ENCODE data around the gene RECQL5. TPM values are rescaled to one million over a fixed set of nuclear protein-coding genes. Genes with fewer than 3 reads are reported as not detected.
A peak's percentile ranks its signal among the peaks of the same experiment; 100 is the strongest.

Gene RECQL5
- 10 to 100 TPM; 23.2 to 27.0 TPM for total RNA-seq
- long read RNA-seq, partial matches to known transcripts: 8 of 23 reads
- long read RNA-seq, other reads (novel, unspliced or antisense): 12 of 23 reads

DNA sequence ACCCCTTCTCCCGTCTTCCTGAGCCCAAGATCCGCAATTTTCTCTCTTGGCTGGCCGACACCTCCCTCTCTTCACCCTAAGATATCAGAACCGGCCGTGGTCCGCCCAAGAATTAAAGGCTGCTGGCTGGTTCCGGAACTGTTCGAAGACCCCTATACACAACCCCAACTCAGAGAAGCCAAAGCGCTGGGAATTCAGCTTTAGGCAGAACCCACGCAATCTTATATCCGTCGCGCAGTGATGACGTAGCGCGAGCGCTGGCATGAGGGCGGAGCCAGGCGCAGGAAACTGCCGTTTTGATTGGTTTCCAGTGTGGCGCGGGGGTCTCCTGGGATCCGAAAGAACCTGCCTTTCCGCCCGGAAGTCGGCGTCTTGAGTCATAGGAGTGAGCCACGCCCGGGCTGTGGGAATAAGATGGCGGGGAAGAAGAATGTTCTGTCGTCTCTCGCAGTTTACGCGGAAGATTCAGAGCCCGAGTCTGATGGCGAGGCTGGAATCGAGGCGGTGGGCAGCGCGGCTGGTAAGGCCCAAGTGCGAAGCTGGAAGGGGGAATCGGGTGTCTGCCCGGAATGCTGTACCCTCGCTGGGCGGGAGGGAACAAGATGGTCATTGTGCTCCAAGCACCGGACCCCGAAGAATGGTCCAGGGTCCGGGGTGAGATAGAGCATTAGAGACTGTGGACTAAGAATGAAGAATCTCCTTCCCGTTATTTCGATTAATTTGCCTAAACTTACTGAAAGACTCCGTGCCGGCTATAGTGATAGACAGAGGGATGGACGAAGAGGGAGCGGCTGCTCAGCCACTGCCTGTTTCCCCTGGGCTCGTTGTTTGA is at the start of gene RECQL5, which contains the start of gene SAP30BP:
Gene RECQL5, minus strand, starts transcription at position 196 of the 832 bp plus-strand sequence. CDS start 597 bp downstream, outside the sequence.
Gene SAP30BP, plus strand, starts transcription at position 380 of the 832 bp plus-strand sequence. Its CDS starts 35 bp downstream, at position 415.
- DNase-seq (peak; percentile 98 to 99), ATAC-seq (peak; percentile 100)
- intact Hi-C loops (cut with DNase I, micrococcal nuclease): no loop called here

DNA sequence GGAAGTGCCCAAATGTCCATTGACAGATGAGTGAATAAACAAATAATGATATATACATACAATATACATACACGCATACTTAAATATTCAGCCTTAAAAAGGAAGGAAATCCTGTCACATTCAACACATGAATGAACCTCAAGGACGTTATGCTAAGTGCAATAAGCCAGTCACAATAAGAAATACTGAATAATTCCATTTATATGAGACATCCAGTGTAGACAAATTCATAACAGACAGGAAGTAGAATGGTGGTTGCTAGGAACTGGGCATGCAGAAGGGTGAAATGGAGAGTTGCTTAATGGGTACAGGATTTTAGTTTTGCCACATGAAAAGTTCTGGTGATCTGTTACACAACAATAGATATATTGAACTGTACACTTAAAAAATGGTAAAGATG is 45.5 kb upstream of the RECQL5 start:
- no peak for ATAC-seq
- intact Hi-C loops (cut with DNase I, micrococcal nuclease): no loop called here

GRCh38 chr17:75707079-75707571 is 40.2 kb upstream of the RECQL5 start:
- intact Hi-C loops (cut with DNase I, micrococcal nuclease): no loop called here
- DNase-seq: no peak
- ATAC-seq: peak; percentile 12

More for the DNA sequence above, 45.5 kb upstream of the RECQL5 start:
- DNase-seq: no peak

DNA sequence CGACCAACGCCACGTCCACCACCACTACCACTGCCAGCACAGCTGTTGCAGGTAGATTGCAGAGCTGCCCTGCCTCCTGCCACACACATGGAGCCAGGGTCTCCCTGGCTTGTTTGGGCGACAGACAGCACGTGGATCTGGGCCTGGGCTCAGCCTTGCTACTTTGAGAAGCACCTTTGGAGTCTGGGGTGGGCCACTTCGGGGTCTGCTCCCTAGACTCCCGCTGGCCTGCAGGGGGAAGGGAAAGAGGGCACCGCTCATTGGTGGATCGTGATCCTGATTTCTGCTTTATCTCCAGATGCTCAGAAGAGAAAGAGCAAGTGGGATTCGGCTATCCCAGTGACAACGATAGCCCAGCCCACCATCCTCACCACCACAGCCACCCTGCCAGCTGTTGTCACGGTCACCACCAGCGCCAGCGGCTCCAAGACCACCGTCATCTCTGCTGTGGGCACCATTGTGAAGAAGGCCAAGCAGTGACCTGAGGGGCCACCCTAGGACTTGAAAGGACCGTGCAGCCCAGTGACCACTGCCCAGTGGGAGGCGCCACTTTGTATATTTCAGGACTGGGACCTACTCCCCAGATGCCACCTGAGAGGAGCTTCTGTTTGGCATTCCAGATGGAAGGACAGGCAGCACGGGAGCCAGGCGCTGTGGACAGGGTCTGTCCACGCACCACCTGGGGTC is 39.2 kb upstream of the RECQL5 start:
- ATAC-seq (no peak), DNase-seq (no peak)
- intact Hi-C loops (cut with DNase I, micrococcal nuclease): no loop called here

GRCh38 chr17:75704963-75705875 is 38.3 kb upstream of the RECQL5 start:
- no peak for ATAC-seq
- intact Hi-C loops (cut with DNase I, micrococcal nuclease): no loop called here
- DNase-seq: no peak

DNA sequence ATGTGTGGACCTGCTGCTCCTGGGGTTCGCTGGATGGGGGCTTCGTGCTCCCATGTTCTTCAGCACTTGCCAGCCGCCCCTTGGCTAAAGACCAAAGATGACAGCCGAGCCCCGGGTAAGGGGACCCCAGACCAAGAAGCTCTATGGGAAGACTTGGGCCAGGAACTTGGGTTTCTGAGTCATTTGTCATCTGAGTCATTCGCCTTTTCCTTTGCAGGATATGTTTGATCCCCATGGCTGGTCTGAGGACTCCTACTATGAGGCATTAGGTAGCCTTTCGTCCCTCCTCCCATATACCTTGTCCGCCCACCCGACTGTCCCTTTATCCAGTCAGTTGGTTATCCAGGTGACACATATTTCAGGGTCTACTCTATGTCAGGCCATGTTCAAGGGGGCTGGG is 36.6 kb upstream of the RECQL5 start:
- ATAC-seq: no peak

GRCh38 chr17:75703191-75703590 is 36.2 kb upstream of the RECQL5 start:
- DNase-seq: no peak
- intact Hi-C loops (cut with DNase I, micrococcal nuclease): no loop called here
- ATAC-seq: no peak

More for the DNA sequence above, 36.6 kb upstream of the RECQL5 start:
- intact Hi-C loops (cut with DNase I, micrococcal nuclease): no loop called here
- no peak for DNase-seq

DNA sequence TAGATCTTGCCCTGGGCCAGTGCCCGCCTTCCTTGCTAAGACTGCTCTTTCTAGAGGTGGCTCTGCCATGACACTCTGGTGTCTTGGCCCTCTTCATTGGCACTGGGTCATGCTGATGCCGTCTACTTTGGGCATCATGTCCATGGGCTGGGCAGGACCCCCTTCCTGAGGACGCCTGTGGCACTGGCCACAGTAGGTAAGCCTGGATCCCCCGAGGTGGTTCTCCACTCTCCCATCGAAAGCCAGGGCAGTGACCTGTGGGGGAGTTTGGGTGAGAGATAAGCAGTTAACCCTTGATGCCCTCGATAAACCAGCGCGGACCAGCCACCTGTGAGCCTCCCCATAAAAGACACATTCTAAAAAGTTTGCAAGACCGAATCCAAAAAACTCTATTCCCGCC is 34.3 kb upstream of the RECQL5 start:
- intact Hi-C loops (cut with DNase I, micrococcal nuclease): no loop called here
- ATAC-seq (no peak), DNase-seq (no peak)

GRCh38 chr17:75698659-75699058 is 31.7 kb upstream of the RECQL5 start:
- ATAC-seq: peak; percentile 23
- intact Hi-C loops (cut with DNase I, micrococcal nuclease): no loop called here
- peak in 1 of 2 donors; percentile 42 for DNase-seq

DNA sequence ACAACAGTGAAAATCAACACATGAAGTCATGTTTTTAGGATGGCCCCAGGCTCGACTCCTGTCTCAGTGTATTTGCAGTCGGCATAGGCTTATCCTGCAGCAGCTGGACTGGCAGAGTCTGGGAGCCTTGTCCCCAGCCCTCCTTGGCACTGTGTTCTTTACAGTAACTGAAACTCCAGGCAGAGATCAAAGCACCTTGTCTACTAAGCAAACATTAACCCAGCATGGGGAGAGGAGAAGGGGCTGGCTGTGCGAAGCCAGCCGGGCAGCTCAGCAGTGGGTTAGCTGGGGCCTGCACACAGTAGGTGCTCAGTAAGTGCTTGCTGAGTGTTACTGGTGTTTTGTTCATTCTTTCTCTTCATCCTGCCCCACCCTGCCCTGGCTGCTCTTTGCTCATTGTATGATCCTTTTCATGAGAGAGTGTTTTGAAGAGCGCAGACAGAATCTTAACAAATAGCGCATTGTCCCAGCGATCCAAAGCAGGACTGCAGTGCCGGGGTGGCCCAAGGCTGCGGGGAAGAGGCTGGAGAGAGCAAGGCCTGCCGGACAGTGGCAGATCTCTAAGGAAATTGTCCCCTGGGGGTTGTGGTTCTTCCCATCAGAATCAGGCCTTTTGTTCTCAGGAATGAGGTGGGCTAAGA is 30.8 kb upstream of the RECQL5 start:
- intact Hi-C loops (cut with DNase I, micrococcal nuclease): no loop called here
- peak; percentile 50 for ATAC-seq

GRCh38 chr17:75695830-75696271 is 28.9 kb upstream of the RECQL5 start:
- intact Hi-C loops (cut with DNase I, micrococcal nuclease): no loop called here
- ATAC-seq: peak; percentile 59
- DNase-seq: peak; percentile 71 to 82

More for the DNA sequence above, 30.8 kb upstream of the RECQL5 start:
- peak in 1 of 2 donors; percentile 58 for DNase-seq

GRCh38 chr17:75695141-75695829 is 28.3 kb upstream of the RECQL5 start:
- DNase-seq (no peak), ATAC-seq (no peak)
- intact Hi-C loops (cut with DNase I, micrococcal nuclease): no loop called here

- intact Hi-C loops (cut with DNase I, micrococcal nuclease): no loop called here
- DNase-seq: no peak
- no peak for ATAC-seq
Measured at GRCh38 chr17:75694536-75694935, 27.6 kb upstream of the RECQL5 start.

DNA sequence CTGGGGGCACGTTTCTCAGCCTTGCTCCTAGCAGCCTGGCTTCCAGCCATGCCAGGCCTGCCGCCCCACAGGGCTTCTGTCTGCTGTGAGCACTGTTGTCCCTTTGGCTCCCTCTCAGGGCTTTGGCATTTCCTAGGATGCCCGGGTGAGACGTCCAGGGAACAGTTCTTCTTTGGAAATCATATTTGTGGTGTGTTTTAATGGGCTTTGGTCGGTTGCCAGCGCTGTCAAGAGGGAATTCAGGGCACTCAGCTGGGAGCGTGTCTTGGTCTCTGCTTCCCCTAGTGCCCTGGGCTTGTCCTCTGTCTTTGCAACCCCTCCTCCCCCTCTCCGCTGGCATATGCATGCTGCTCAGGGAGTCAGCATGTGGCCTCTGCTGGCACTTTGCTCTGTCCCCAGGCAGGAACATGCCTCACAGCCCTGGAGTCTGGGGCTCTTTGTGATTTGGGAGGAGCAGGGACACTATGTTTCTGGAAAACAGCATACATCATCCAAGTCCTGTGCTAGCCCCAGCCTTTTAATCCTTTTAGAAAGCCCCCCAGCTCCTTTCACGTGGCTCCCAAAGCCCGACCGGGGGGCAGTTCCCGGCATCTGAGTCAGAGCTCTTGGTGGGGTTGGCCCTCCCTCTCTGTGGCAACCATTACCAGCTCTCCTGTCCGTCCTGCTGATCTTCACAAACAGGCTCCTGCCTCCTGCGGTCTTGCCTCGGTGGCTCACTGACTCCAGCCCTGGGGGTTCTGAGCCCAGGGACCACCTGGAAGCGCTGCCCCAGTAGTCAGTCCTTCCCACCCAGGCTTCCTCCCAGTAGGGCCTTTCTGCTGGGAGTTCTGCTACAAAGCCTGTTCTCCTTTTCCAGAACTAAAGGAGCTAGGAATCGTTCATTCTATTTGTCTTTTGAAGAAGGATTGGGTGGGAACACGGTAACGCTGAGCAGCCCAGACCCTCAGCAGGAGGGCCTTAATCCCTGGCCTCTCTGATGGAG is 26.8 kb upstream of the RECQL5 start:
- ATAC-seq (no peak), DNase-seq (peak; percentile 61 to 76)
- intact Hi-C loops (cut with DNase I, micrococcal nuclease): no loop called here

DNA sequence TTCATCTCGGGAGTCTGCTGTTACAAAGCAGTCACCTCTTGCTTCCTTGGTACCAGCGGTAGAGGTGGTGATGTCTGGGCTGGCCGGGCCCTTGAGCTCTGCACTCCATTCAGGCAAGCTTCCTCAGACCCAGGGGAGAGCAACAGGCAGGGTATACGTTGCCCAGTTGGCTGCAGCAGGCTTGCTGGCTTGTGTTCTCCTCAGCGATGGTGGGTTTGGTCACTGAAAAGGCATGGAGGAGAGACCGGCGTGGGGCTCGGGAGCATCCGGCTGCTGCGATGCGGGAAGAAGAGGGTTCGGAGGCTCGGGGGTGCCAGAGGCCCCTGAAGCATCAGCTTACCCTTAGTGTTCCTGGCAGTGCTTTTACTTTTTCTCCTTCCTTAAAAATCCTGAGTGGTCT is 26.0 kb upstream of the RECQL5 start:
- ATAC-seq: no peak
- intact Hi-C loops (cut with DNase I, micrococcal nuclease): no loop called here
- no peak for DNase-seq

Data from left colon (tissue), 2 donors.